HG03025 (cell line): Measurements from ENCODE around the gene SKAP1.
"Not testable (repeated sequence)": the region's sequence is repeated elsewhere in the genome, so short reads cannot be mapped to it uniquely, and the experiment has no call there.

Source experiments
- ATAC-seq: cut with Tn5 transposase; IDR thresholded peaks from one replicate; pipeline ENCODE4 v1.9.1; 2021; ENCODE audit warnings: mild to moderate bottlenecking, moderate library complexity; ENCODE audit not compliant: unreplicated experiment, low FRiP score

The SKAP1 gene

GRCh38 chr17:48228720-48229119, 201.3 kb downstream of the SKAP1 start:
- ATAC-seq: no peak

DNA sequence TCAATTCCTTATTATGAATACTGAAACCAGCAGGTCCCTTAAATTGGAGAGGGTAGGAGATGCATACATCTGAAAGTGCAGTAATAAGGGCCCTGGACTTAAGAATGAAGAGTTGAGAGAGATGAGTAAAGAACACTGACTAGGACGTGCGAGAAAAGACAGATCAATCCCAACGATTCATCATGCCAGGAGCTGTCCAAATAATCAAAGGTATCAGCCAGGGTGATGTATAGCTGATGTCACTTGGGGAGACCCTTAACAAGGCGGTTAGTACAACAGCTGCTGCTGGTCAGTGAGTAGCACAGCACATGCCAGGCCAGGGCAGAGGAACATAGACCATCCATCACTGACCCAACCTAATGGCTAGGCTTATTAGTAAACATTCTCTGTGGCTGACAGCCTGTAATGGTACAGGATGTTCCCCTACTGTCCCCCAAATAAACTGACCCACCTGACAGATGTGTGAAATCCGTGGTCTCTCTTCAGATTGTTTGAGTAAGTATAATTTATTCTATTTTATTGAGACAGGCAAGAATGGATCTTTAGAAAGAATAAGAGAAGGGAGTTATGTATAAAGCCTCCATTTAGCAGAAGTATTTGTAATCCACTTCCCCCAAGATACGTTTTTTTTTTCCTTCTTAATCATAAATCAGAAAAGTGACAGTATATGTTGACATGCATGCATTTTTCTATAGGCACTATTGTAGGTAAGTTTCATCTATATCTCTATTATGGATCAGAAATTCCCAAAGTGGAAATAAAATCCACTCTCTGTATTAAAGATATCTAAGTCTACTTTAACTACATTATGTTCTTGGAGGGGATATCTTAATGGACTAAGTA, 204.1 kb downstream of the SKAP1 start:
- ATAC-seq: no peak

GRCh38 chr17:48223945-48224344, 206.1 kb downstream of the SKAP1 start:
- ATAC-seq: no peak

DNA sequence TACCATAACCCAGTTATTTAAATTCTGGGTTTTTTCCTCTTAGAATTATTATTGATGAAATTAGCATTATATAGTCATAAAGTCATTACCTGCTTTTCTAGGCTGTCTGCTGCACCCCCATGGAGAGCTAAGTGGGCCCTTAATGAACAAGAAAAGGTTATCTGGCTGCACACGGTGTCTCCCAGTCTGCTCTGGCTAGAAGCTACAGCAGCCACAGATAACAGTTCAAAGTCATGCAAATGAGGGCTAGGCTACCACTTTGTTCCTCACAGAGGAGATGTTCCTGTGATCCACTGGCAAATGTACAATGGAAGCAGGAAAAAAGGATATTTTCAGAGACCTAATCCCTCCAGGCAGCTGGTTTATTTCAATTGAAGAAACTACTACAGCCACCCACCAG, 210.4 kb downstream of the SKAP1 start:
- no peak for ATAC-seq

DNA sequence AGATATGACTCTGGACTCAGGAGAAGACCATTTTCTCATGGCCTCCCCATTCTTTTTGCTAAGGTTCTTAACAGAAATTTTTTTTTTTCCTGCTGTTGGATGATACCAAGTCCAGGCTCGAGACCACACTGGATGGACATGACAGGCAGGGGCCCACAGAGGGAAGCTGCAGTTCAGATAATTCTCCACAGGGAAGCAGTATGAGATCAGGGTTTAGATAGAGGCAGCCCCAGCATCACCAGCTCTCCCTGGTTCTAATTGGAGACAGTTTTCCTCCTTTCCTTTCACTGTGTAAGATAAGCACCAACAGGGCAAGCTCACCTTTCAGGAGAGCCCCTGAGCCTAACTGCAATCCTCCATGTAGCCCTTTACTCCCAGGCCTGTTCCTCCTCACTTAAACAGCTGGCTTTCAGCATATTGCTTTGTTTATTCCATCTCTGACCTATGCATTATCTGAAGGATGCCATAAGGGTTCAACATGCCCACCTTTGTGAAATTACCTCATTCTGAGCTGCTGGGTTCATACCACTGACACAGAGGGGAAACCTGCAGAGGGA, 214.4 kb downstream of the SKAP1 start:
- no peak for ATAC-seq

DNA sequence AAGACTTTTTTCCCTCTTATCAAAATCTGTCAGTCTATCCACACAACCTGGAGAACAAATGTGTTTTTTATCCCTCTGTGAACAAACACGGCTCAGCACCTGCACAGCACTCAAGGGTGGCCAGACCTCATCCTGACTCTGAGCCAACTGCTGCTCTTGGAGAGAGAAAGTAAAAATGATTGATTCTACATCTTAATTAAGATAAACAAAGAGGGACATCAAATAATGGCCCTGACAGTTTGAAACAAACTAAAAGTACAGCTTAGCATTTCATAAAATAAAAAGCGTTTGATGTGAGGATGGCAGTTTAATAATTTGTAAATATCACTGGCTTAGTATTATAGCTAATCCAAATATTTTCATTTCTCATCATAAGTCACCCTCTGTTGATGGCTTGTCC, 216.2 kb downstream of the SKAP1 start:
- no peak for ATAC-seq

DNA sequence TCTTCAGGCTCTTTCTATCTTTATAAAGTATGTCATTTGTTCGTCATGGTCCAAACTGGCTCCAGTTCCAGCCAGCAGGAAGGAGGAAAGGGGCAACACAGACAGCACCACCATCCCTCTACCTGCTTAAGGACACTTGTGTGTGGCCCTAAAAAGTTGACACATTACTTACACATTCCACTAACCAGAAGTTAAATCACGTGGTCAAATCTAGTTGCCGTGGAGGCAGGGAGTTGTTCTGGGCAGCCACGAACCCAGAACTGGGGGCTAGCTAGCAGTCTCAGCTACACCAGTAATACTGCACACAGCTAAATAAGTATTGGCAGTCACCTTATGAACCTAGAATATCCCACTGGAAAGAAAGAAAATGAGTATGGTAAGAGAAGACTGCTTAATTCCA, 218.2 kb downstream of the SKAP1 start:
- ATAC-seq: no peak

GRCh38 chr17:48211011-48211410, 219.0 kb downstream of the SKAP1 start:
- ATAC-seq: no peak

DNA sequence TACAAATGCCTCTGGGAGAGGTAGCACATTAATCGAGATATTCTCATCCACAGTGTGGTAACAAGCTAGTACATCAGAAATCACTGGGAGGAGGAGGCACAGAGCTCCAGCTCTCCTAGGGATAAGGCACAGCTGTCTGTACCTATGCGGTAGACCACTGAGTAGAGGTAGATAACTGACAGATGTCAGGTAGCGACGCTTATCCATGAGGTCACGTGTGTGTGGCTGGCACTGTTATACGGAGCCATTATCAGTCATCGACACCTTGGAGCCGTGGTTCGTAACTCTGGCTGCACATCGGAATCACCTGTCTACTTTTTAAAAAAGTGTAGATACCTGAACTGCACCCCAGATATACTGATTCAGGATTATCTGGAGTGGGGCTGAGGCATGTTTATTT, 220.0 kb downstream of the SKAP1 start:
- ATAC-seq: no peak

DNA sequence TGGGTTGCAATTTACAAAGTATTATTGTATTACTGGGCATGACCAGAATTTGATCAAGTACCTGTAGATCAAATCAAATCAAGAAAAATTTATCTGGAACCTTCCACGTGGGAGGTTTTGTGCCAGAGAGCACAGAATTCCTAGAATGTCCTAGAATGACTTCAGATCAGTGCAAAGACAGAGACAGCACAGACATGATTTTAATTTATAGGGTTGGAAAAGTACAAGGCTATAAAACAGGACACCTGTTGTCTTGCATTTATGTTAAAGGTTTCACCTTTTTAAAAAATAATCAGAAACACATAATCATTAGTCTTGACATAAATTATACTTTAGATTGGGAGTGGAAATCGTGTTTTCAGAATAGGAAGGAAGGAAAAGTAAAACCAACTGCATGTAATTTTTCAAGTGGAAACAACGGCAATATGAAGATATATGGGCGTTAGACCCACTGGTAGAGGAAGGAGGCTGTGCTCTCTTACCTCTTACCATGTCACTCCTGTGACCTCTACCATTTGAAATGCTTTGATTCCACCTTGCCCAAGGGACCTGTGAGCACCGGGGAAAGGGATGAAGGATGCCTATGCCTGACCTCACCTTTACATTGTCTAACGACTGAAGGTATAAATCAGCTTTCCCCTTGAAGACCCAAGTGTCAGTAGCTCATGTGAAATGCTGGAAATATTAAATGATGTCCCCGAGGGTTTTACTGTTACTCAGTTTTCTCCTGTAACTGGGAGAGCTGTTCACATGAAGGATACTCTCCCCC, 222.1 kb downstream of the SKAP1 start:
- no peak for ATAC-seq

GRCh38 chr17:48207036-48207435, 223.0 kb downstream of the SKAP1 start:
- ATAC-seq: not testable (repeated sequence)

- ATAC-seq: no peak
Measured at GRCh38 chr17:48202959-48203358, 227.1 kb downstream of the SKAP1 start.

GRCh38 chr17:48198950-48199541, 231.0 kb downstream of the SKAP1 start:
- ATAC-seq: no peak

DNA sequence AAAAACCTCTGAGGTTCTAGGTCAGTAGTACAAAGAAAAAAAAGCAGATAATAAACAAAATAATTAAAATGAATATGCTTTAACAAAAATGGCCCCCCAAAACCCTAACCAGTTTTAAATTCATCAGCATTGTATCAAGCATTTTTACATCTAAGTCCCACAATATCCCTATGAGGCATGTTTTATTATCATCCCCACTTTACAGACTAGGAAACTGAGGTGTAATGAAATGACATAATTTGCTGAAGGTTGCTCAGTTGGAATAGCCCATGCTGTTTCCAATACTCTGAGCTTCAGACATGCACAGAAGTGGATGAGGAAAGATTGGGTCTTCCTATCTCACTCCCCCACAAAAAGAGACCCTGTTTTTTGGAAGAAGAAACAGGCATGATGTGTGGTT, 234.1 kb downstream of the SKAP1 start:
- no peak for ATAC-seq

DNA sequence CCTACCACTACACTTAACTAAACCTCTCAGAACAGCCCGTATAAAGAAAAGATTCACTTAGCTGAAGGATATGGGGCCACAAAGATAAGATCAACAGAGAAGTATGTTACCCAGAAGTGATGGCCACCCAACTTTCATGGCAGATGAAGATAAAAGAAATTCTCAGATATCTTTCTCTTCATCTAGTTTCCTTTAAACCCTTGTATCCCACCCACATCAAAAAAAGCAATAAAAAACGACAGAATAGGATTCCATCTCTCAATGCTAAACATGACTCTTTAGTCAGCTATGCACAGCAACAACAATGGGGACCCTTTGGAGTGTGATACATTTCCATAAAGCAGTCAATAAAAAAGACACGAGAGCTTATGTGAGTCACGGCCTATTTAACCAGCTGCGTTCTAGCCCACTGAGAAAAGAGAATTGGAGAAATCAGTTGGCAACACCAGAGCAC, 235.9 kb downstream of the SKAP1 start:
- ATAC-seq: no peak

DNA sequence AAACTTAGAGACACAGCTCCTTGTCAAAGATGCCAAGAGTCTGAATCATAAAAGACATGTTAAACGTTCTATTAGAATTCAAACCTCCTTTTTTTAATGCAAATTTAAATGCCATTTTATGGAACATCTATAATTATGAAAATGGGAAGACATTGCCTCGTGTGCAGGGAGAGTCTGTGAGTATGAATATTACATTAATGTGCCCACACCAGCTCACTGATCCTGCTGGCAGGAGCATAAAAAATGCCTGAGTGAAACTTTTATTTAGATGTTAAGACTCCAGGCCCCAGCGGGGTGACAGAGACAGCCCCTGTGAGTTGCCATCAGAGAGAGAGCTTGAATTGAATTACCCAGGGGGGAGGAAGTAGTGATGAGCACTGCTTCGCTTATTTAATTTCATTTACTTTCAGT, 237.7 kb downstream of the SKAP1 start:
- ATAC-seq: no peak

DNA sequence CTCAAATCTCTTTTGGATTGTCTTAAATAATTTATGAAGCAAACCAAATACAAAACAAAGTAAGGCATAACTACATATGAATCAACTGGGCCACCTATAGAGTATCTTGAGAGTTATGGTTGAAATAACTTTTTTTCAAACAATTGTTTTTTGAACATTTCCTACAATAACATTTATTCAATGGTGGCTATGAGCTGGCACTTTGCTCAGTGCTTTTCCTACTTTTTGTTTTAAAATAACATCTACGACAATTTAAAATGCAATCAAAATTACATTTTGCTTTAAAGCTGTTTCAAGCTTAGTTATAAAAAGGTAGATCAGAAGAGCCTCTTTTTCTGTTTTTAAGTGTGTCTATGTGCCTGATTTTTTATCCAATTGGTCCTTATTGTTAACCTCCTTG, 238.7 kb downstream of the SKAP1 start:
- no peak for ATAC-seq

- no peak for ATAC-seq
Measured at GRCh38 chr17:48190871-48191270, 239.1 kb downstream of the SKAP1 start.

GRCh38 chr17:48187872-48188608, 242.0 kb downstream of the SKAP1 start:
- no peak for ATAC-seq

GRCh38 chr17:48186317-48186716, 243.7 kb downstream of the SKAP1 start:
- not testable (repeated sequence) for ATAC-seq
